ENCODE measurements around the gene WDR18. TPM values are rescaled to one million over a fixed set of nuclear protein-coding genes. Genes with fewer than 3 reads are reported as not detected.

WDR18 gene
- polyA plus RNA-seq, 1 of the 3 experiments (the other 2 are of a cell fraction), result 47.9 TPM

- POLR2A ChIA-PET, result interaction anchor here (0.6 kb wide), 1 partner anchor 19 kb away, joined by 3 read pairs; no protein-coding TSS in a partner anchor
- CTCF ChIA-PET, result interaction anchor here (1.2 to 2.5 kb wide), 2 partner anchors 54 to 114 kb away, joined by 3 to 6 read pairs; no protein-coding TSS in a partner anchor
- no peak for DNase-seq
Measured at GRCh38 chr19:977058-977464, 7.1 kb upstream of the WDR18 start.

DNA sequence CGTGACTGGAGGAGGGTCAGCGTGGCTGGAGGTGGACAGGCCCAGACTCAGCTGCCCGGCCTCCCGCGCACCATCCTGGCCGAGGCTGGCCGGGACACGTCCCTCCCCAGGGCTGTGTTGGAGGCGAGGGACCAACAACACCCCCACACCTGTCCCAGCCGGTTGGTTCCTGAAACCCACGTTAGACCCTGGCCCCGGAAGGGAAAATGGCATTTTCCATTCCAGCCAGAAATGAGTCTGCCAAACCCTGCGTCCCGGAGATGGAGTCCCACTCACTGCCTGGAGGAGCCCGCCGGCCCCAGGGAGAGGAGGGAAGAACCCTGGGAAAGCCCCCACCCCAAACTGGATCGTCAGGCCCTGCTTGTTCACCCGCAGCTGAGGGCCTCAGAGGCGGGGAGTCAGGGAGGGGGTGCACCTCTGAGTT is 4.8 kb upstream of the WDR18 start:
- Histone ChIP-seq H3K4me3 (ENCODE audit: low read depth in 2 of 2, low read length in 1 of 2) (no peak overlapping the region), H4K20me1 (ENCODE audit: insufficient read depth) (no peaks in the 10 kb centered on the region), H3K9ac (no peak overlapping the region), H3K9me3 (no peaks in the 10 kb centered on the region), H3K36me3 (replicated peaks in 1 of 2; ENCODE audit: control insufficient read depth in 1 of 2, insufficient read depth in 2 of 2, low read length in 1 of 2) (no peaks in the 10 kb centered on the region), H3K27me3 (ENCODE audit: insufficient read depth) (no peaks in the 10 kb centered on the region), H3K4me2 (no peak overlapping the region), H3K9me2 (no peaks in the 10 kb centered on the region), H3K79me2 (ENCODE audit: insufficient read depth) (no peaks in the 10 kb centered on the region; the same call in 1 of the 2 replicates), H3F3A (replicated peaks; ENCODE audit: insufficient read depth) (peaks cover 10% of the 10 kb centered on the region), H3K4me1 (ENCODE audit: control insufficient read depth in 1 of 2, insufficient read depth in 2 of 2, low read depth in 1 of 2, low read length in 1 of 2) (peaks cover 0 to 9% of the 10 kb centered on the region in 2 experiments; a peak in 1 of 4 replicates), H3K27ac (ENCODE audit: low read depth in 2 of 2, low read length in 1 of 2) (no peak overlapping the region), H2AFZ (ENCODE audit: low read depth) (no peak overlapping the region)
- ChIA-PET CTCF (interaction anchor here (0.7 to 10.7 kb wide), 4 partner anchors 9 to 116 kb away, joined by 3 to 161 read pairs (median 18); partner anchors contain the start of gene KISS1R), POLR2A (no interaction called here)
- no peak for DNase-seq
- 94% methylated on average over 6 of the region's 19 CpGs for WGBS (ENCODE audit: low lambda C conversion rate)
- no peak for TF ChIP-seq MEF2A (IDR thresholded peaks at IDR 0.05; ENCODE audit: borderline replicate concordance, low read depth)
- TF ChIP-seq RXRA (IDR thresholded peaks at IDR 0.05; ENCODE audit: borderline replicate concordance, low read depth), result no peak
- no peak for TF ChIP-seq TEAD4 (IDR thresholded peaks at IDR 0.05; ENCODE audit: borderline replicate concordance, insufficient read depth)
- TF ChIP-seq FOXM1 (IDR thresholded peaks at IDR 0.05; ENCODE audit: low read depth), result no peak
- TF ChIP-seq, protein P1, sequence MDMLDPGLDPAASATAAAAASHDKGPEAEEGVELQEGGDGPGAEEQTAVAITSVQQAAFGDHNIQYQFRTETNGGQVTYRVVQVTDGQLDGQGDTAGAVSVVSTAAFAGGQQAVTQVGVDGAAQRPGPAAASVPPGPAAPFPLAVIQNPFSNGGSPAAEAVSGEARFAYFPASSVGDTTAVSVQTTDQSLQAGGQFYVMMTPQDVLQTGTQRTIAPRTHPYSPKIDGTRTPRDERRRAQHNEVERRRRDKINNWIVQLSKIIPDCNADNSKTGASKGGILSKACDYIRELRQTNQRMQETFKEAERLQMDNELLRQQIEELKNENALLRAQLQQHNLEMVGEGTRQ (IDR thresholded peaks at IDR 0.05; ENCODE audit: borderline replicate concordance, low read depth, low read length), result no peak
- no peak for TF ChIP-seq MAX (IDR thresholded peaks at IDR 0.05; ENCODE audit: low read depth)
- TF ChIP-seq GATA2 (CRISPR knock-in tag; IDR thresholded peaks at IDR 0.05), result no peak
- no peak for TF ChIP-seq CTCF (IDR thresholded peaks at IDR 0.05)
- no peak for TF ChIP-seq YY1 (IDR thresholded peaks at IDR 0.05; ENCODE audit: low read depth)
- no peak for TF ChIP-seq TAF1 (IDR thresholded peaks at IDR 0.05; ENCODE audit: borderline replicate concordance, low read depth, low read length)
- no peak for TF ChIP-seq IRF3 (IDR thresholded peaks at IDR 0.05; ENCODE audit: low read depth, low read length)

More at GRCh38 chr19:977058-977464, 7.1 kb upstream of the WDR18 start:
- Histone ChIP-seq H3K4me3 (ENCODE audit: low read depth in 2 of 2, low read length in 1 of 2) (no peak overlapping the region), H3K9ac (no peak overlapping the region), H3F3A (replicated peaks; ENCODE audit: insufficient read depth) (peaks cover 7% of the 10 kb centered on the region), H3K27ac (ENCODE audit: low read depth in 2 of 2, low read length in 1 of 2) (no peak overlapping the region; a peak in 1 of 4 replicates), H4K20me1 (ENCODE audit: insufficient read depth) (no peaks in the 10 kb centered on the region), H3K27me3 (ENCODE audit: insufficient read depth) (no peaks in the 10 kb centered on the region), H2AFZ (ENCODE audit: low read depth) (no peak overlapping the region), H3K36me3 (replicated peaks in 1 of 2; ENCODE audit: control insufficient read depth in 1 of 2, insufficient read depth in 2 of 2, low read length in 1 of 2) (peaks cover 3 to 5% of the 10 kb centered on the region in 2 experiments), H3K4me2 (no peak overlapping the region), H3K9me2 (no peaks in the 10 kb centered on the region), H3K79me2 (ENCODE audit: insufficient read depth) (no peaks in the 10 kb centered on the region), H3K9me3 (no peaks in the 10 kb centered on the region), H3K4me1 (ENCODE audit: control insufficient read depth in 1 of 2, insufficient read depth in 2 of 2, low read depth in 1 of 2, low read length in 1 of 2) (peaks cover 0 to 4% of the 10 kb centered on the region in 2 experiments; a peak in 1 of 4 replicates)
- WGBS (ENCODE audit: low lambda C conversion rate), result 98% methylated on average over 7 of the region's 24 CpGs
- TF ChIP-seq JUND (IDR thresholded peaks at IDR 0.05) (no peak), NRF1 (IDR thresholded peaks at IDR 0.05; ENCODE audit: low read depth, low read length) (no peak), YY1 (IDR thresholded peaks at IDR 0.05; ENCODE audit: low read depth) (no peak), CTCF (IDR thresholded peaks at IDR 0.05) (no peak)

All from SK-N-SH (cell line).